Measurements from ENCODE around the gene IRX5. TPM values are rescaled to one million over a fixed set of nuclear protein-coding genes. Genes with fewer than 3 reads are reported as not detected.

IRX5 gene
- total RNA-seq, 2 donors from 2014 or later = 0.13 TPM; not detected in 1

DNA sequence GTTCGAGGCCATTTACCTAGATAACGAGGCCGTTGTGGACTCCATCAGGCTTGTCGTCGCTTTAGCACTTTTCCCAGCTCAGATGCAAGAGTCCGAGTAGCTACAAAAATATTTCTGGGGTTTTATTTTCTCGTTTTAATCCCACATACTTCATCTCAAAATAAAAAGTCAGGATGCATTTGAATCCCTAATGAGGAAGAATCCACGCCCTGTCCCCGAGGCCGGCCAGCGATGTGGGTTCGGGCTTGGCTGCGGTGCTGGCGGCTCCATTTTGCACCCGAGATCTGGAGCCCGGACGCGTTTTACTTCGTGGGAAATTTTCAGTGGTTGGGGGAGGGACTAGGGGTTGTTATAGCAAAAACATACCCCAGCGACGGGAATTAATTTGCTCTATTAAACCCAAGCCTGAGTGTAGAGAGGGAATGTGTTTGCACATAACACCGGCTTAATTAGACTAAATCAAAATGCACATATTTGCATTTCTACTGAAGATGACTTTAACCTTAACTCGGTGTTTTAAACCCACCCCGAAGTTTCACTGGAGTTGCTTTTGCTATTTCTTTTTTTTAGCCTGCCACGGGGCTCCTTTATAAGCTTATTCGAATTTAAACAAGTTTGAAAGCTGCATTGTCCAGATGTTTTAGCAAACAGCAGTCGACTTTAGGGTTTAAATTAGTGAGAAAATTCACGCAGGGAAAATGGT, 4.8 kb downstream of the IRX5 start:
- peaks cover 5% of the 10 kb centered on the region for H3K4me1 Mint-ChIP-seq
- H3K9me3 Mint-ChIP-seq = no peaks in the 10 kb centered on the region
- H3K27me3 Mint-ChIP-seq = peaks cover 48% of the 10 kb centered on the region
- no peak for ATAC-seq (replicated peaks)
- H3K36me3 Mint-ChIP-seq (ENCODE audit: low read depth) = peaks cover 20% of the 10 kb centered on the region
- H3K27ac Mint-ChIP-seq = no peak overlapping the region
- no peak overlapping the region for H3K4me3 Mint-ChIP-seq

DNA sequence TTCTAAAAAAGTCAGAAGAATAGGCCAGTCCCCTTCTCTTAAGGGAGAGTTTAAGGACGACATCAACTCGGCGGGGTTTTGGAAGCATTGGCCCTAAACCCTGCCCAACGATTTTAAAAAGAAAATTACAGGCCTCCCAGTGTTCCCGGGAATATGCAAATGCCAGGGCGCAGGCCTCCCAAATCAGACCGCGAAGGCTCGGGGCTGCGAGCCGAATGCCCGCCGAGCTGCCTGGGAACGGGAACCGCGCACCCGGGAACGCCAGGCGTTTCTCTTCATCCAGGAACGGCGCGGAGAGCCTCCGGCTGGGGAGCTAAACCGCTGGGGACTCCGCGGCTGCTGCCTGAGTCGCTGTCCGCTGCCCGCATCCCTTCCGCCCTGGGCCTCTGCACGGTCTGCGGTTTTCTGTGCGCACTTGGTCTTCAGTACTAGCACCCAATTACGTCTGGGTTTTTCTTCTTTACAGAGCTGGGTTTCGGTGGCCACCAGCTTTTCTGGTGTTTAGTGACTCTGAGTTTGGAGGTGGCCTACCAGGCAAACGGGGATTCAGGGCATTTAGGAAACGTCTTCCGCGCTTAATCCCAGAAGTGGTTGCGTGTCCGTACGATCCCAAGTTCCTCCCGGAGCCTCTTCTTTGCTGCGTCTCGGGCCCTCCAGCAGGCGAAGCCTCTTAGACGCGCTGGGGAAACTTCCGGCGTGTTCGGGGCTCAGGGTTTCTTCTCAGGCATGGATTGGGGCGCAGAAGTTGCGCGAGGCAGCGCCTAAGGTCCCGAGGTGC, 5.7 kb downstream of the IRX5 start:
- no peak for ATAC-seq (replicated peaks)
- Mint-ChIP-seq H3K9me3 (no peaks in the 10 kb centered on the region), H3K4me3 (peak overlapping the region; percentile 46), H3K4me1 (peaks cover 5% of the 10 kb centered on the region), H3K27ac (no peak overlapping the region), H3K27me3 (peaks cover 52% of the 10 kb centered on the region), H3K36me3 (ENCODE audit: low read depth) (peaks cover 18% of the 10 kb centered on the region)

DNA sequence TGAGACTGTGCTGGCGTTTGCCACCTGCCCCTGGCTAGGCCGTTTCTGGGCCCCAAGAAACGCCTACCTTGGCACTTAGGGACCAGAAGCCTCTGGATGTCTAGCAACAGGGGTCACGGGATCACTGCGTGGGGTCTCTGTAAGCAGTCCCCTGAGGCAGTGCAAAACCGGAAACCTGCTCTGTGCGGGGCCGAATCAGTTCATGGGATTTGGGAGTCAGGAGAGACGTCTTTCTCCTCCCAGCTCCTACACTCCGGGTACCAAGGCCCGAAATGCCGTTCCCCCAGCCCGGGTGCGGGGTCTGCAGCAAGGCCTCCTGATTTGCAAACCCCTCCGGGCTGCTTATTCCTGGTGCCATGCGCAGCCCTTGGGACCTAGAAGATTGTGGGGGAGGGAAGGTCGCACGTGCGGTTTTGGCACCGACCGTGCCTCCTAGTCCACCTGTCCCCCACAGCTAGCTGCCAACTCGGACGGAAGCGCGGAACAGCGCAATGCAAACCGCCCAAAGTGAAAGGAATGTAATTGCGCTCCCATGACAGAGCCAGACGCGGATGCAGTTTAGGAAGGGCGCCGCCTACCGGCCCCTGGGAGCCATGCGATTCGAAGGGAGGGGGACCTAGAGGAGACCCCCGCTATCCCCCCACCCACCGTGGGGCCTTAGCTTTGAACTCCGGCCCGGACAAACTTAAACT, 6.5 kb downstream of the IRX5 start:
- H3K4me1 Mint-ChIP-seq = peaks cover 5% of the 10 kb centered on the region

DNA sequence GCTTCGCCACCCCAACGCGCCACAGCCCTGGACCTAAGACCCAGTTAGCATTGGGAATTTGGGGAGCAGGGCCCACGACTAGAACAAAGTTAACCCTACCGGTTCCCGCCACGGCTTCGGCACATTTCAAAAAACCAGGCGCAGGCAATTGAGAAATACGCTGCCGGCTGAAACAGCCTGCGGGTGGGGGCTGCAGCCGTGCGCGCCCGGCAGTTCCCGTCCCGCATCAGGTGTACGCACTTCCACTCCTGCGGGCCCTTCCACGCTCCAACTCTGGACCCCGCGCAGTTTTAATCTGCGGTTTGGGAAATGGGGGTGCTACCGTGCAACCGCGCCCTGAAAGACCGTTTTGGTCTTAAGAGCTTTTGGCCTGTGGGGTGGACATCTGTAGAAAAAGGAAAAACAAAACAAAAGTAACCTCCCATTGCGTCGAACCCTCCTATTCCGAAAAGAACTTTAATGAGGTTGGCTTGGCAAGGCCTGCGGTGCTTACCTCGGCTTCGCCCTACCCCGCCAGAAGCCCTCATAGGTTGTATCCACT, 7.1 kb downstream of the IRX5 start:
- Mint-ChIP-seq H3K36me3 (ENCODE audit: low read depth) (peaks cover 7% of the 10 kb centered on the region), H3K27me3 (peaks cover 53% of the 10 kb centered on the region), H3K9me3 (no peaks in the 10 kb centered on the region), H3K4me3 (peak overlapping the region; percentile 46), H3K4me1 (peaks cover 5% of the 10 kb centered on the region), H3K27ac (no peak overlapping the region)
- no peak for ATAC-seq (replicated peaks)

More for the DNA sequence above, 6.5 kb downstream of the IRX5 start:
- Mint-ChIP-seq H3K27ac (no peak overlapping the region), H3K36me3 (ENCODE audit: low read depth) (peaks cover 12% of the 10 kb centered on the region), H3K27me3 (peaks cover 52% of the 10 kb centered on the region), H3K9me3 (no peaks in the 10 kb centered on the region), H3K4me3 (peak overlapping the region; percentile 46)
- ATAC-seq (replicated peaks) = no peak

DNA sequence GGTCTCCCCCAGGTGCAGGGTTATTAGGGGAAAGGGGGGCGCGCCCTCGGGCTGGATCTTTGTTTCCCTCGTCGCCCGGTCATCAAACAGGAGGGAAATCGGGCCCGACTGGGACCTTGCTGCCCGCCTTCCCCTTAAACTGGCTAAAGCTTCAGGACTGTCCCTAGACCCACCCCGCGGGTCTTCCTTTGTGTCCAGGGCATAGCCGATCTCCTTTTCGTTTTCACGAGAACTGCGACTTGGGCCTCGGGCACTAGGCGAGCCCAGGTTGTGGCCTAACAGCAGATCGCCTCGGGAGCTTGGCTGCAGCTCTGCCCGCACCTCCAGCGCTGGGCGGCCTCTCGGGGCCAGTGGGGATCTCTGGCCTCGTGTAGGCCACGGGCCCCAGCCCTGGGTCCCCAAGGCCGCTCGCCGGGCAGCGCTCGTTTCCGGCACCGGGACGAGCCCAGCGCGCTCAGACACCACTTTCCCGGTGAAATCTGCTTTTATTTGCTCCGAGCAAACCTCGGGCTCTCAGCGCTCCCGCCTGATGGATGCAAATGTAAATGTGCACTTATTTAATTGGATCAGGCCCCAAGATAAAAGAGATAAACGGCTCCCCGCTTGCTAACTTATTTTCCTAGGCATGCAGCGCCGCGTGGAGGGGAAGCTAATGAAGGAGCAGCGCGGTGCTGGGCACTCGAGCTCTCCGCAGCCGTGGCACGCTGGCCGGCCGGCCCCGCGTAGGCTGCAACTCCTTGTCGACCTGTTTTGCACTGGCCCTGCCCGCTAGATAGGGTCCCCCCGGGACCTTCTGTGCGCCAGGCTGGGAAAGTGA, 7.8 kb downstream of the IRX5 start:
- ATAC-seq (replicated peaks) = no peak
- Mint-ChIP-seq H3K36me3 (ENCODE audit: low read depth) (peaks cover 6% of the 10 kb centered on the region), H3K4me1 (peaks cover 5% of the 10 kb centered on the region), H3K27me3 (peaks cover 58% of the 10 kb centered on the region), H3K9me3 (no peaks in the 10 kb centered on the region), H3K4me3 (peak overlapping the region; percentile 46), H3K27ac (no peak overlapping the region)

DNA sequence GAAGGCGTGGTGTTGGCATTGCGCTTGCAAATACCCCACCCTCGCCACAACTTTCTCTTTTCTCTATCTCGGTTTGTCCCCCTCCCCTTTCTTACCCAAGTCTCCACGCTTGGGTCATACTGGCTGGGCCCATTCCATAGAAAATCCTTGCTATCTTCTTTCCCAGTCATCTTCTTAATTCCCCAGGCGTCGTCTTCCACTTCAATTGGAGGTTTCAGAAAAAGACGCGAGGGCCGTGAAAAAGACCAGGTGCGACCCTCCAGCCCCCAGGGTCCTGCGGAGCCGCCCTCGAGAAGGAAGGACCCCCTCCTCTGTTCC, 8.3 kb downstream of the IRX5 start:
- Mint-ChIP-seq H3K4me3 (no peak overlapping the region), H3K27me3 (peaks cover 59% of the 10 kb centered on the region), H3K9me3 (no peaks in the 10 kb centered on the region), H3K36me3 (ENCODE audit: low read depth) (peaks cover 6% of the 10 kb centered on the region), H3K4me1 (peaks cover 5% of the 10 kb centered on the region), H3K27ac (no peak overlapping the region)
- ATAC-seq (replicated peaks) = no peak

DNA sequence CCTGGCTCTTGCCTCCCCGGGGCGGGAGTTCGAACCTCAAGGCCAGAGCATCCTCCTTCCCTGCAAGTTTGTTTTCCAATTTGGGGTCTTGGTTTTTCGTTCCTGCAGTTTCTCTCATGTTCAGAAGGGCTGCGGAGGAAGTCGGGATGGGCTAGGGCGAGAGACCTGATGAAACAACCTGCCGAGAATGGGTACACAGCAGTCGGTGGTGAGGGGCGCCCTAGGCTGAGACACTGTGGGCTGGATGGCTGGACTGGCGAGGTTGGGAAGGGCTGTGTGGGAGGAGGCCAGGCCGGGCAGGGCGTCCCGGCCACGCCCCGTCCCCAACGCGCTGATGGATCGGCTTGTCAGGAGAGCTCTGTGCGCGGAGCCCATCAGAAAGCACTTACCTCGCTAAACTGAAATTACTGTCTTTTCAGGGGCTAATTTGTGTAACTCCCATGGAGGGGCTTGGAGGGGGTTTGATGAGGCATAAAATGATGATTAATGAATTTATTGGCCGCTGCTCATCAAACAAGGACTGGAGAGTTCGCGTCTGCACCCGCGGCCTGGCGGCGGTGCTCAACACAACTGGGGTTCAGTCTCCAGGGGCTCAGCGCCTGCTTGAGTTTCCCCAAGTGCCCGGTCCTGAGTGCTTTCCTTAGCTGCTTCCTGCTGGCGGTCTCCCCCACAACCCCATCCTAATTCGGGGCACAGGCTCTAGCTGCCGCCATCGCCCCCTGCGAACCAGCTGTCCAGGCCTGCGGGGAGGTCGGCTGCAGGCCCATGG, 9.0 kb downstream of the IRX5 start:
- no peak overlapping the region for H3K27ac Mint-ChIP-seq
- no peak for ATAC-seq (replicated peaks)
- no peaks in the 10 kb centered on the region for H3K9me3 Mint-ChIP-seq
- H3K4me1 Mint-ChIP-seq = peaks cover 5% of the 10 kb centered on the region
- H3K27me3 Mint-ChIP-seq = peaks cover 60% of the 10 kb centered on the region
- no peak overlapping the region for H3K4me3 Mint-ChIP-seq
- peaks cover 6% of the 10 kb centered on the region for H3K36me3 Mint-ChIP-seq (ENCODE audit: low read depth)

DNA sequence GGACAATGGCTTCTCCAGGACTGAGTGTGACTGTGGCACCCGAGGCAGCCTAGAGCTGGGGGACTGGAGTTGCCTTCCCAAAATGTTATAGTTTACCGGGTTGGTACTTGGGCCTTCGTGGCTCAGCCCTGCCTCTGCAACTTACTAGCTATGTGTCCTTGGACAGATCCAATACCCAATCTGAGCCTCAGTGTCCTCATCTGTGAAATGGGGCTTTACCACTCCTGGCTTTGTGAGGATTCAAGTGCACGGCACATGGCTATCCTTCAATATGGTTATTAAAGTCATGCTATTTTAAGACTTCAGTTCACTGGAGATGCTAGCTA, 9.6 kb downstream of the IRX5 start:
- Mint-ChIP-seq H3K36me3 (ENCODE audit: low read depth) (peaks cover 6% of the 10 kb centered on the region), H3K4me3 (no peak overlapping the region), H3K27ac (no peak overlapping the region), H3K27me3 (peaks cover 59% of the 10 kb centered on the region), H3K9me3 (no peaks in the 10 kb centered on the region), H3K4me1 (peaks cover 5% of the 10 kb centered on the region)
- ATAC-seq (replicated peaks) = no peak

DNA sequence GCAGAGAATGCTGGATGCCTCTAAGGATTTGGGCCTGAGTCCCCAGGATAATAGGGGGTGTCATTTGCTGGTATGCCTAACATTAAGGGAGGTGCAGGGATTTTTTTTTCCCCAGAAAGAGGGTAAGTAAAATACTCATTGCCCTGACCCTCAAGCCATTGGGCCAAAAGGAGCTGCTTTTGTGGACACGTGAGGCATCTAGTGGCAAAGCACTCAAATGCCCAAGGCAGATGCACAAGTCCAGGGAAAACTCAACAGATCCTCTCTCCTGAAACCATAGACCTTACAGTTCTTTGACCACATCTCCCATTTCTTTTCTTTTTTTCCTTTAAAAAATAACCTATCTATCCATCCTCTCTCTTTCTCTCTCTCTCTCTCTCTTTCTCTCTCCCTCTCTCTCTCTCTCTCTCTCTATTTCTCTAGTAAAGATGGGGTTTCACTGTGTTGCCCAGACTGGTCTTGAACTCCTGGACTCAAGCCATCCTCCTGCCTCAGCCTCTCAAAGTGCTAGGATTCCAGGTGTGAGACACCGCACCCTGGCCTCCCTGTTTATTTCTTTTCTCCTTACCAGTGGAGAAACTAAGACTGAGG, 11.8 kb downstream of the IRX5 start:
- Mint-ChIP-seq H3K36me3 (ENCODE audit: low read depth) (no peaks in the 10 kb centered on the region), H3K27me3 (peaks cover 58% of the 10 kb centered on the region), H3K27ac (no peak overlapping the region), H3K4me3 (no peak overlapping the region), H3K9me3 (no peaks in the 10 kb centered on the region), H3K4me1 (no peaks in the 10 kb centered on the region)
- ATAC-seq (replicated peaks) = no peak

DNA sequence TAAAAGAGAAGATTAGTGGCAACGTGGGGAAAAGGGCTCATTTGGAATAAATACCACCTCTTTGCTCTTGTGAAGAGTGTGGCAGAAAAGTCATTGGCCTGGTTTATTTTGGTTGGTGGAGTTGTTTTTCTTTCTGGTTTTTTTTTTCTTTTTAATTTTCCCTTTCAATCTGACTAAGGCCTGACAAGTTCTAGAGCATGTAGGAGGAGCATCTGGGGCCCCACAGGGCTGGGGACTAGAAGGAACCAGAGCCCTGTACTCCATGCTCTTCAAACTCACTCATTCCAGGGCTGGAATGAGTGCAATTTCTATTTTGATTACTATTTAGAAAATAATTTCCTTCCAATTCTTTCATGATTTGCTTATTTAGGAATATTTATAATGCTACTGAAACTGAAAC, 13.3 kb downstream of the IRX5 start:
- H3K36me3 Mint-ChIP-seq (ENCODE audit: low read depth) = no peaks in the 10 kb centered on the region
- H3K4me3 Mint-ChIP-seq = no peak overlapping the region
- H3K27me3 Mint-ChIP-seq = peaks cover 67% of the 10 kb centered on the region
- H3K9me3 Mint-ChIP-seq = peaks cover 3% of the 10 kb centered on the region
- no peaks in the 10 kb centered on the region for H3K4me1 Mint-ChIP-seq
- peak; percentile 42 for ATAC-seq (replicated peaks)
- no peak overlapping the region for H3K27ac Mint-ChIP-seq

DNA sequence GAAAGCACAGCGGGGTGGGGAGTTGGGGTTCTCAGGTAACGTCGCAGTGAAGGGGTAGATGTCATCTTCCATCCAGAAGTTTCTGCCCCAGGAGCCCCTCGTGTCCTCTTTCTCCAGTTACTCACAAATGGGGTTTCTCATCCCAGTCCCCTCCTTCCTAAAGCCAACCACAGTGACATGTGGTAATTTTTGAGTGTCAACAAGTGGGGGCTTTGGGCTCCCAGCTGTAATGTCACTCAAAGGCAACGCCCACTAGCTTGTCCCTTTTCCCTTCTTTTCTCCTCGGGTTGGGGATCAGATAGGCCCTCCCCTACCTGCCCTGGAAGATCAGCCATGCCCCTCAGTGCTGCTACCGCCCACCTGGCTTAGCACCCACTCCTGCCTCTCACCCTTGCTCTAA, 14.4 kb downstream of the IRX5 start:
- H3K27me3 Mint-ChIP-seq = peaks cover 65% of the 10 kb centered on the region
- H3K4me1 Mint-ChIP-seq = no peaks in the 10 kb centered on the region
- H3K27ac Mint-ChIP-seq = no peak overlapping the region
- peaks cover 3% of the 10 kb centered on the region for H3K9me3 Mint-ChIP-seq
- no peaks in the 10 kb centered on the region for H3K36me3 Mint-ChIP-seq (ENCODE audit: low read depth)
- no peak for ATAC-seq (replicated peaks)
- H3K4me3 Mint-ChIP-seq = no peak overlapping the region

DNA sequence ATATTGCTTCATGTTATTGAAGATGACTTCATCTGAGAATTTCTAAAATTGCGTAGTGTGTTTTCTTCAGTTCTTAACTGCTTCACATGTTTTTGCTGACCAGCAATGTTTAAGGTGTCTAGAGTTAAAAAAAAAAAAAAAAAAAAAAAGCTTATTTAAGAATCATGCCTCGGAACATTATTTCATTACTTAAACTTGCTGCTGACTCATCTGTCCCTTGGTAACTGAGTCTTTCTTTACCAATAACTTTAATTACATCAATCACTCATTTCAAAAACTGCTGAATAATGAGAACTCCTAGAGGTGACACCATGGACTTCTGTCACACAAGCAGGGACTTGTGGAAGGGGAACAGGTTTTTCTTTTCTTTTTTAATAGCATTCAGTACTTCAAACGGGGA, 16.2 kb downstream of the IRX5 start:
- H3K4me3 Mint-ChIP-seq = no peak overlapping the region

DNA sequence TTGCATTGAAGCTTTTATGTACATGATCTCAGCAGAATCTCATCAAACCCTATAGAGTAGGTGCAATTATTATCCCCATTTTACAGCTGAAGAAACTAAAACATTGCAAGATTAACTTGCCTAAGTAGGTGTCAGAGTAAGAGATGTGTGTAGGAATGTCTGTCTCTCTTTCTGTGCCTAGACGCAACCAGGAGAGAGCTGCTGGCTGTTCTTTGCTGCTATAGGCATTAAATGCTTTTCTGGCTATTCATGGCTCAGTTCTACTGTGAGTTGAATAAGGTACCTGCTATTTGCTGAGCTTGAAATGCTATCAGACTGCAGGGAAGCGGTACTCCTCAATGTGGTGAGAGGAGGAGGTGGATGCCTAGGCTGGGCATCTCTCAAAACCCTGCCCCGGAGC, 17.0 kb downstream of the IRX5 start:
- Mint-ChIP-seq H3K36me3 (ENCODE audit: low read depth) (no peaks in the 10 kb centered on the region), H3K9me3 (peaks cover 3% of the 10 kb centered on the region), H3K27me3 (peaks cover 55% of the 10 kb centered on the region), H3K27ac (no peak overlapping the region), H3K4me3 (no peak overlapping the region), H3K4me1 (no peaks in the 10 kb centered on the region)
- no peak for ATAC-seq (replicated peaks)

More for the DNA sequence above, 16.2 kb downstream of the IRX5 start:
- Mint-ChIP-seq H3K27ac (no peak overlapping the region), H3K9me3 (peaks cover 3% of the 10 kb centered on the region), H3K36me3 (ENCODE audit: low read depth) (no peaks in the 10 kb centered on the region), H3K4me1 (no peaks in the 10 kb centered on the region), H3K27me3 (peaks cover 58% of the 10 kb centered on the region)
- ATAC-seq (replicated peaks) = no peak

Data from activated T-helper 17 cell treated with anti-CD3 and anti-CD28 coated beads, Interleukin-2, amount 50 U/mL, for 72 hours (primary cell).